Renal pelvis (tissue), 12 donors: Measurements from ENCODE around the gene HCAR1. TPM values are rescaled to one million over a fixed set of nuclear protein-coding genes. Genes with fewer than 3 reads are reported as not detected.
"Not testable (repeated sequence)": the region's sequence is repeated elsewhere in the genome, so short reads cannot be mapped to it uniquely, and the experiment has no call there.

ENCODE experiments used
- DNase-seq: peaks from one replicate; pipeline ENCODE4 v3.0.0-alpha.2; 2013
- long read RNA-seq, 16 experiments: transcript quantifications; one replicate each; lab custom pipeline, GENCODE V29; 2026
- polyA plus RNA-seq, 3 donors: library from polyadenylated mRNA; unstranded; fragments of 120-200 nt; gene quantifications; one replicate each; pipeline ENCODE4 v1.2.1, GENCODE V29; 2013; ENCODE audit not compliant: insufficient read length in 3 of 3

Gene HCAR1
- polyA plus RNA-seq, result 1 to 10 TPM; 2.5 to 3.3 (median 2.6) TPM
- long read RNA-seq, donor 1, result 0 reads
- long read RNA-seq, donor 2, full-length matches to known transcripts, result 1 of 1 reads
- long read RNA-seq, donor 2, partial matches to known transcripts, result 0 of 1 reads
- long read RNA-seq, donor 2, other reads (novel, unspliced or antisense), result 0 of 1 reads
- long read RNA-seq, donor 3, full-length matches to known transcripts, result 3 of 3 reads
- long read RNA-seq, donor 3, partial matches to known transcripts, result 0 of 3 reads
- long read RNA-seq, donor 3, other reads (novel, unspliced or antisense), result 0 of 3 reads
- long read RNA-seq, donor 4, full-length matches to known transcripts, result 3 of 3 reads
- long read RNA-seq, donor 4, partial matches to known transcripts, result 0 of 3 reads
- long read RNA-seq, donor 4, other reads (novel, unspliced or antisense), result 0 of 3 reads
- long read RNA-seq, donor 5, full-length matches to known transcripts, result 4 of 4 reads
- long read RNA-seq, donor 5, partial matches to known transcripts, result 0 of 4 reads
- long read RNA-seq, donor 5, other reads (novel, unspliced or antisense), result 0 of 4 reads
- long read RNA-seq, donor 6, full-length matches to known transcripts, result 3 of 3 reads
- long read RNA-seq, donor 6, partial matches to known transcripts, result 0 of 3 reads
- long read RNA-seq, donor 6, other reads (novel, unspliced or antisense), result 0 of 3 reads
- long read RNA-seq, donor 7, full-length matches to known transcripts, result 3 of 3 reads
- long read RNA-seq, donor 7, partial matches to known transcripts, result 0 of 3 reads
- long read RNA-seq, donor 7, other reads (novel, unspliced or antisense), result 0 of 3 reads
- long read RNA-seq, donor 8, full-length matches to known transcripts, result 8 of 8 reads
- long read RNA-seq, donor 8, partial matches to known transcripts, result 0 of 8 reads
- long read RNA-seq, donor 8, other reads (novel, unspliced or antisense), result 0 of 8 reads
- long read RNA-seq, donor 9, full-length matches to known transcripts, result 2 of 2 reads
- long read RNA-seq, donor 9, partial matches to known transcripts, result 0 of 2 reads
- long read RNA-seq, donor 9, other reads (novel, unspliced or antisense), result 0 of 2 reads
- long read RNA-seq, donor 10, full-length matches to known transcripts, result 8 of 121 reads
- long read RNA-seq, donor 10, partial matches to known transcripts, result 86 of 121 reads
- long read RNA-seq, donor 10, other reads (novel, unspliced or antisense), result 27 of 121 reads
- long read RNA-seq, donor 11, full-length matches to known transcripts, result 3 of 93 reads
- long read RNA-seq, donor 11, partial matches to known transcripts, result 63 of 93 reads
- long read RNA-seq, donor 11, other reads (novel, unspliced or antisense), result 27 of 93 reads
- long read RNA-seq, donor 12, full-length matches to known transcripts, result 9 of 9 reads
- long read RNA-seq, donor 12, partial matches to known transcripts, result 0 of 9 reads
- long read RNA-seq, donor 12, other reads (novel, unspliced or antisense), result 0 of 9 reads
- long read RNA-seq, donor 13, full-length matches to known transcripts, result 2 of 2 reads
- long read RNA-seq, donor 13, partial matches to known transcripts, result 0 of 2 reads
- long read RNA-seq, donor 13, other reads (novel, unspliced or antisense), result 0 of 2 reads
- long read RNA-seq, donor 14, result 0 reads
- long read RNA-seq, donor 15, full-length matches to known transcripts, result 4 of 4 reads
- long read RNA-seq, donor 15, partial matches to known transcripts, result 0 of 4 reads
- long read RNA-seq, donor 15, other reads (novel, unspliced or antisense), result 0 of 4 reads
- long read RNA-seq, donor 16, full-length matches to known transcripts, result 2 of 108 reads
- long read RNA-seq, donor 16, partial matches to known transcripts, result 71 of 108 reads
- long read RNA-seq, donor 16, other reads (novel, unspliced or antisense), result 35 of 108 reads

- peak; percentile 62 for DNase-seq
These were observed at the start of gene HCAR1 for GRCh38 chr12:122730215-122731014. Gene HCAR1 (minus strand): TSS chr12:122730844. CDS start chr12:122730339, 505 bp downstream.

- no peak for DNase-seq
These were observed 26.9 kb upstream of the HCAR1 start for GRCh38 chr12:122757568-122757967.

GRCh38 chr12:122754790-122755189, 24.1 kb upstream of the HCAR1 start:
- DNase-seq, result no peak

- peak; percentile 14 for DNase-seq
These were observed 22.6 kb upstream of the HCAR1 start for GRCh38 chr12:122753319-122753650.

- DNase-seq, result peak; percentile 97
These were observed 22.0 kb upstream of the HCAR1 start, which contains the start of gene DENR for GRCh38 chr12:122752464-122753318. Gene DENR (plus strand): TSS chr12:122752824. CDS start chr12:122753702, 878 bp downstream.

GRCh38 chr12:122750781-122751515, 20.3 kb upstream of the HCAR1 start:
- not testable (repeated sequence) for DNase-seq

- DNase-seq, result no peak
These were observed 19.1 kb upstream of the HCAR1 start for GRCh38 chr12:122749569-122750332.

GRCh38 chr12:122747224-122748135, 16.8 kb upstream of the HCAR1 start:
- DNase-seq, result no peak

GRCh38 chr12:122743895-122744525, 13.4 kb upstream of the HCAR1 start:
- DNase-seq, result no peak

GRCh38 chr12:122740351-122740750, 9.7 kb upstream of the HCAR1 start:
- DNase-seq, result no peak

- DNase-seq, result no peak
These were observed 7.9 kb upstream of the HCAR1 start for GRCh38 chr12:122738571-122738970.

GRCh38 chr12:122732611-122733010, 2.0 kb upstream of the HCAR1 start:
- DNase-seq, result no peak

GRCh38 chr12:122732170-122732569, 1.5 kb upstream of the HCAR1 start:
- DNase-seq, result no peak

- DNase-seq, result no peak
These were observed 945 bp downstream of the HCAR1 start for GRCh38 chr12:122729583-122730214.

GRCh38 chr12:122726080-122726558, 4.5 kb downstream of the HCAR1 start:
- no peak for DNase-seq
